Loucy (cell line): ENCODE measurements around the gene STK32C.

Experiments used
- H2AFZ ChIP-seq: fragments of 200-600 bp; sonication (generic); 2 replicates; pipeline ENCODE4 v1.6.0; 2016; ENCODE audit warnings: antibody characterized with exemption, mild to moderate bottlenecking, low read length, moderate library complexity
- H3F3A ChIP-seq: fragments of 200-600 bp; 2 replicates; pipeline ENCODE4 v1.6.0; 2016; ENCODE audit warnings: antibody characterized with exemption, low read depth, mild to moderate bottlenecking
- H3K27me3 ChIP-seq: fragments of 200-600 bp; sonication (generic); 2 replicates; pipeline ENCODE4 v1.6.1; 2014; ENCODE audit warnings: low read length, mild to moderate bottlenecking; ENCODE audit not compliant: insufficient read depth, poor library complexity, severe bottlenecking
- H3K36me3 ChIP-seq: fragments of 200-600 bp; sonication (generic); 2 replicates; pipeline ENCODE4 v1.6.1; 2016; ENCODE audit warnings: low read length; ENCODE audit not compliant: insufficient read depth
- H3K4me1 ChIP-seq: fragments of 200-600 bp; sonication (generic); 2 replicates; pipeline ENCODE4 v1.5.1; 2014; ENCODE audit warnings: low read length, mild to moderate bottlenecking; ENCODE audit not compliant: insufficient read depth, poor library complexity, severe bottlenecking
- H3K4me2 ChIP-seq: fragments of 200-600 bp; sonication (generic); 2 replicates; pipeline ENCODE4 v1.6.0; 2014; ENCODE audit warnings: antibody characterized with exemption, low read length, low read depth, mild to moderate bottlenecking; ENCODE audit not compliant: poor library complexity, severe bottlenecking
- H3K4me3 ChIP-seq: fragments of 200-600 bp; sonication (generic); 2 replicates; pipeline ENCODE4 v1.5.1; 2014; ENCODE audit warnings: low read length, mild to moderate bottlenecking, mixed read lengths; ENCODE audit not compliant: poor library complexity, severe bottlenecking
- H3K79me2 ChIP-seq: fragments of 200-600 bp; sonication (generic); 2 replicates; pipeline ENCODE4 v1.6.1; 2014; ENCODE audit warnings: low read length; ENCODE audit not compliant: insufficient read depth
- H3K9ac ChIP-seq: fragments of 200-600 bp; sonication (generic); 2 replicates; pipeline ENCODE4 v1.6.0; 2014; ENCODE audit warnings: mild to moderate bottlenecking, low read depth, low read length, moderate library complexity; ENCODE audit not compliant: poor library complexity, severe bottlenecking
- H3K9me2 ChIP-seq: fragments of 200-600 bp; sonication (generic); replicated peaks from 2 replicates; pipeline ENCODE4 v1.6.1; 2016; ENCODE audit warnings: low read depth, low read length, mixed read lengths
- H3K9me3 ChIP-seq: fragments of 200-600 bp; sonication (generic); 2 replicates; pipeline ENCODE4 v1.6.1; 2014; ENCODE audit warnings: mild to moderate bottlenecking, antibody characterized with exemption, low read length, low read depth; ENCODE audit not compliant: insufficient read depth
- H4K20me1 ChIP-seq: fragments of 200-600 bp; sonication (generic); 2 replicates; pipeline ENCODE4 v1.6.0; 2014; ENCODE audit warnings: antibody characterized with exemption, low read length, mild to moderate bottlenecking; ENCODE audit not compliant: insufficient read depth, poor library complexity, severe bottlenecking
- EZH2phosphoT487 ChIP-seq: fragments of 200-600 bp; IDR thresholded peaks from 2 replicates; pipeline ENCODE4 v1.6.1; 2018; ENCODE audit warnings: antibody characterized with exemption, mild to moderate bottlenecking, moderate library complexity, borderline replicate concordance
- TF ChIP-seq, protein P1 (sequence below): fragments of 200-600 bp; sonication (generic); conservative IDR thresholded peaks from 2 replicates; pipeline ENCODE4 v1.5.1; 2014; ENCODE audit warnings: mild to moderate bottlenecking, antibody characterized with exemption, low read length

STK32C gene

GRCh38 chr10:132174237-132174636 is 133.5 kb downstream of the STK32C start:
- H3K9ac ChIP-seq = no peak overlapping the region
- H3K27me3 ChIP-seq = no peaks in the 10 kb centered on the region
- H3K36me3 ChIP-seq = no peaks in the 10 kb centered on the region
- H3K4me3 ChIP-seq = no peak overlapping the region
- no peaks in the 10 kb centered on the region for H3K79me2 ChIP-seq
- H3K4me1 ChIP-seq = no peaks in the 10 kb centered on the region
- H3K9me2 ChIP-seq = no peaks in the 10 kb centered on the region
- no peaks in the 10 kb centered on the region for H3F3A ChIP-seq
- no peak for TF ChIP-seq EZH2phosphoT487
- TF ChIP-seq, protein P1, sequence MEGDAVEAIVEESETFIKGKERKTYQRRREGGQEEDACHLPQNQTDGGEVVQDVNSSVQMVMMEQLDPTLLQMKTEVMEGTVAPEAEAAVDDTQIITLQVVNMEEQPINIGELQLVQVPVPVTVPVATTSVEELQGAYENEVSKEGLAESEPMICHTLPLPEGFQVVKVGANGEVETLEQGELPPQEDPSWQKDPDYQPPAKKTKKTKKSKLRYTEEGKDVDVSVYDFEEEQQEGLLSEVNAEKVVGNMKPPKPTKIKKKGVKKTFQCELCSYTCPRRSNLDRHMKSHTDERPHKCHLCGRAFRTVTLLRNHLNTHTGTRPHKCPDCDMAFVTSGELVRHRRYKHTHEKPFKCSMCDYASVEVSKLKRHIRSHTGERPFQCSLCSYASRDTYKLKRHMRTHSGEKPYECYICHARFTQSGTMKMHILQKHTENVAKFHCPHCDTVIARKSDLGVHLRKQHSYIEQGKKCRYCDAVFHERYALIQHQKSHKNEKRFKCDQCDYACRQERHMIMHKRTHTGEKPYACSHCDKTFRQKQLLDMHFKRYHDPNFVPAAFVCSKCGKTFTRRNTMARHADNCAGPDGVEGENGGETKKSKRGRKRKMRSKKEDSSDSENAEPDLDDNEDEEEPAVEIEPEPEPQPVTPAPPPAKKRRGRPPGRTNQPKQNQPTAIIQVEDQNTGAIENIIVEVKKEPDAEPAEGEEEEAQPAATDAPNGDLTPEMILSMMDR = no peak
- H3K4me2 ChIP-seq = no peak overlapping the region
- peaks cover 2% of the 10 kb centered on the region; the same call in 1 of the 2 replicates for H3K9me3 ChIP-seq
- no peaks in the 10 kb centered on the region for H4K20me1 ChIP-seq
- no peak overlapping the region for H2AFZ ChIP-seq

- H3K27me3 ChIP-seq = no peaks in the 10 kb centered on the region
- no peaks in the 10 kb centered on the region for H3F3A ChIP-seq
- H3K4me2 ChIP-seq = no peak overlapping the region
- H3K79me2 ChIP-seq = no peaks in the 10 kb centered on the region
- H3K36me3 ChIP-seq = no peaks in the 10 kb centered on the region
- H2AFZ ChIP-seq = no peak overlapping the region
- H4K20me1 ChIP-seq = no peaks in the 10 kb centered on the region
- TF ChIP-seq, protein P1 = no peak
- no peak for TF ChIP-seq EZH2phosphoT487
- no peaks in the 10 kb centered on the region for H3K4me1 ChIP-seq
- no peak overlapping the region for H3K4me3 ChIP-seq
- H3K9me2 ChIP-seq = no peaks in the 10 kb centered on the region
- no peaks in the 10 kb centered on the region for H3K9me3 ChIP-seq
- H3K9ac ChIP-seq = no peak overlapping the region
Observed at GRCh38 chr10:132173185-132173584, 134.6 kb downstream of the STK32C start.

DNA sequence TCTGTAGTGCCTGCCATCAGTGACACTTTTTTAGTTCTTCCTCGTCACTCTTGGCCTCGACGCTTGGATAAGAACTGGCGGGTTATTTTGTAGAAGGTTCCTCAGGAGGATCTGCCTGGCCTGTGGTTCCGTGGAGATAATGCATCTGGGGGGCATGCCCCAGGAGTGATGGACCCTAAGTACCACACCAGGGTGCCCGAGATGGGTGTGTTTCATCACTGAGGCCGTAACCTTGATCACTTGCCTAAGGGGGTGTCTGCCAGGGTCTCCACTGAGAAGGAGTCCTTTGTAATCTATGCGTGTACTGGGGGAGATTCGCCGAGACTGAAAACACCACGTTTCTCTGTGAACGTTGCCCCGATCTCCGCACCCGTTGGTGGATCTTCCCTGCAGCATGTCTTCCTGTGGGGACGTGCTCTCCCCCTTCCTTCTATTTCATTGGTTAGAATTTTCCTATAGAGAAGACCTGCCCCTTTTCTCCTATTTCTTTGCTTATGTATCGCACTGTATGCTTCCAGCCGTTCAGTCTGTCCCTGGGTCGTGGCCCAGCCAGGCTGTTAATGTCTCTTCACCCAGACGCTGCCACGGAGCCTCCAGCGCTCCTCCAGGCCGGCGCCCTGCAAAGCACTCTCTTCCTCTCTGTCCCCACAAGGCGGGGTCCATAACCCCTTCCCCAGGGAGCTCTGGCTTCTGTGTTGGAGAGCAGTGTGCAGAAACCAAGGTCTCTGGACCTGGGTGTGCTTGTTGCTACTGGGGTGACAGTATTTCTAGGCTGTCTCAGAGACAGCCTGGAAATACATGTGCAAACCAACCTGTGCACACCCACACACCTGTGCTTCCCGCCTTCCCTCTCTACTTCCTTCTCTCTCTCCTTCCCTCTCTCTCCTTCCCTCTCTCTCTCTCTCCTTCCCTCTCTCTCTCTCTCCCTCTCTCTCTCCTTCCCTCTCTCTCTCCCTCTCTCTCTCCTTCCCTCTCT is 135.4 kb downstream of the STK32C start:
- no peak for TF ChIP-seq EZH2phosphoT487
- TF ChIP-seq, protein P1 = no peak
- Histone ChIP-seq H3K4me1 (no peaks in the 10 kb centered on the region), H3K9ac (no peak overlapping the region), H3K9me3 (no peaks in the 10 kb centered on the region), H3K9me2 (no peaks in the 10 kb centered on the region), H4K20me1 (no peaks in the 10 kb centered on the region), H3K36me3 (no peaks in the 10 kb centered on the region), H3K79me2 (no peaks in the 10 kb centered on the region), H3K27me3 (no peaks in the 10 kb centered on the region), H3F3A (no peaks in the 10 kb centered on the region), H3K4me3 (no peak overlapping the region), H3K4me2 (no peak overlapping the region), H2AFZ (no peak overlapping the region)
